Tibial artery (tissue), 4 donors: Measurements from ENCODE around the gene ACVRL1.

Experiments used
- DNase-seq, 2 donors: peaks; one replicate each; pipeline ENCODE4 v3.0.0-alpha.2; 2019
- H3K27ac ChIP-seq, 2 donors: fragments of 200-600 bp; sonication (generic) in 1 of 2; 1 replicate in 1 of 2; 2 replicates in 1 of 2; pipeline ENCODE4 v1.5.1; 2018 to 2019; ENCODE audit warnings: mild to moderate bottlenecking in 1 of 2
- H3K27me3 ChIP-seq, 2 donors: fragments of 200-600 bp; sonication (generic) in 1 of 2; one replicate each; pipeline versions ENCODE4 v1.5.1 to v1.6.0; 2016 to 2019
- H3K36me3 ChIP-seq, 3 donors: fragments of 200-600 bp; sonication (generic) in 2 of 3; one replicate each; pipeline ENCODE4 v1.5.1; 2016 to 2019; ENCODE audit warnings: mild to moderate bottlenecking in 2 of 3
- H3K4me1 ChIP-seq, 4 donors: fragments of 200-600 bp; sonication (generic) in 2 of 4; 1 replicate in 3 of 4; 2 replicates in 1 of 4; pipeline ENCODE4 v1.5.1; 2016 to 2019
- H3K4me3 ChIP-seq, 2 donors: fragments of 200-600 bp; sonication (generic) in 1 of 2; 1 replicate in 1 of 2; 2 replicates in 1 of 2; pipeline ENCODE4 v1.5.1; 2018 to 2019; ENCODE audit warnings: mild to moderate bottlenecking in 2 of 2
- H3K9me3 ChIP-seq, 3 donors: fragments of 200-600 bp; sonication (generic) in 1 of 3; one replicate each; pipeline ENCODE4 v1.5.1; 2016 to 2019
- intact Hi-C: fragments of 100-400 bp; cut with DNase I; formaldehyde crosslinking; loops from one replicate; pipeline ENCODE4 v1.15.0; 2023; ENCODE audit warnings: low total_unique reads
- TF ChIP-seq, protein P1 (sequence below), 2 experiments: fragments of 200-600 bp in 1 of 2; fragments of 450-650 bp in 1 of 2; IDR thresholded peaks; one replicate each; pipeline ENCODE4 v1.5.1; 2017 to 2019; ENCODE audit warnings: antibody characterized with exemption in 2 of 2, mild to moderate bottlenecking in 1 of 2, moderate library complexity in 1 of 2

Gene ACVRL1

DNA sequence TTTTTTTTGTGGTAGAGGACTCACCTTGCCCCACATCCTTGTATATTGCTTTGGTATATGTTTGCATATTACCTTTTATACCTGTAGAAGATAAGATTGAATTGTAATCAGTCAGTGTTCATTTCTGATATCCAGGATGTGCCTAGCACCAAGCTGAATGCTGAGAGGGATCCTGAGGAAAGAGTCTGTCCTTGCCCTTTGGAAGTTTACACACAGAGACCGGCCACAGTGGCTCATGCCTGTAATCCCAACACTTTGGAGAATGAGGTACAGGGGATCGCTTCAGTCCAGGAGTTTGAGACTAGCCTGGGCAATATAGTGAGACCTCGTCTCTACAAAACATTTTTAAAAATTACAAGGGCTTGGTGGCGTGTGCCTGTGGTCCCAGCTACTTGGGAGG is 52.6 kb downstream of the ACVRL1 start:
- TF ChIP-seq, protein P1, sequence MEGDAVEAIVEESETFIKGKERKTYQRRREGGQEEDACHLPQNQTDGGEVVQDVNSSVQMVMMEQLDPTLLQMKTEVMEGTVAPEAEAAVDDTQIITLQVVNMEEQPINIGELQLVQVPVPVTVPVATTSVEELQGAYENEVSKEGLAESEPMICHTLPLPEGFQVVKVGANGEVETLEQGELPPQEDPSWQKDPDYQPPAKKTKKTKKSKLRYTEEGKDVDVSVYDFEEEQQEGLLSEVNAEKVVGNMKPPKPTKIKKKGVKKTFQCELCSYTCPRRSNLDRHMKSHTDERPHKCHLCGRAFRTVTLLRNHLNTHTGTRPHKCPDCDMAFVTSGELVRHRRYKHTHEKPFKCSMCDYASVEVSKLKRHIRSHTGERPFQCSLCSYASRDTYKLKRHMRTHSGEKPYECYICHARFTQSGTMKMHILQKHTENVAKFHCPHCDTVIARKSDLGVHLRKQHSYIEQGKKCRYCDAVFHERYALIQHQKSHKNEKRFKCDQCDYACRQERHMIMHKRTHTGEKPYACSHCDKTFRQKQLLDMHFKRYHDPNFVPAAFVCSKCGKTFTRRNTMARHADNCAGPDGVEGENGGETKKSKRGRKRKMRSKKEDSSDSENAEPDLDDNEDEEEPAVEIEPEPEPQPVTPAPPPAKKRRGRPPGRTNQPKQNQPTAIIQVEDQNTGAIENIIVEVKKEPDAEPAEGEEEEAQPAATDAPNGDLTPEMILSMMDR (IDR thresholded peaks at IDR 0.05) = no peak
- peaks cover 0 to 4% (median 3%) of the 10 kb centered on the region in 3 donors for H3K36me3 ChIP-seq
- no peaks in the 10 kb centered on the region for H3K27me3 ChIP-seq
- H3K4me3 ChIP-seq = no peak overlapping the region
- H3K27ac ChIP-seq = no peak overlapping the region
- no peaks in the 10 kb centered on the region for H3K9me3 ChIP-seq
- DNase-seq = no peak
- peaks cover 0 to 54% (median 31%) of the 10 kb centered on the region in 4 donors for H3K4me1 ChIP-seq
- intact Hi-C loops = no loop called here

DNA sequence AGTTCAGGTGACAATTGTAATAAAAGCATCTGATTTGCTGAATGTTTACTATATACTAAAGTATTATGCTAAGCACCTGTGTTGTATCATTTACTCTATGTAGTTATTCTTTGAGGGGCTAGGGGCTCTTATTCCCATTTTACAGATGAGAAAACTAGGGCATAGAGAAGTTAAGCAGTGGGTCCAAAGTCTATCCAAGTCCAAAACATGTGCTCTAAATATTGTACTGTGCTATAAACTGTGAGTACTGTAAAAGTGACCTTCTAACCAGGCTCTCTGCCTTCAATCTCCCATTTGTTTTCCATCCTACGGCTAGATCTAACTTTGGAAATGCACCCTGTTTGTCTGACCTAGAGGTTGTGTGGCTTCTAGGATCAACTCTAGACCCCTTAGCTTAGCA is 53.2 kb downstream of the ACVRL1 start:
- Histone ChIP-seq H3K36me3 (peaks cover 0 to 4% (median 3%) of the 10 kb centered on the region in 3 donors), H3K4me1 (peaks cover 0 to 48% (median 25%) of the 10 kb centered on the region in 4 donors), H3K9me3 (no peaks in the 10 kb centered on the region), H3K4me3 (no peak overlapping the region), H3K27ac (no peak overlapping the region), H3K27me3 (no peaks in the 10 kb centered on the region)
- TF ChIP-seq, protein P1 (IDR thresholded peaks at IDR 0.05) = no peak
- intact Hi-C loops = no loop called here
- DNase-seq = no peak

DNA sequence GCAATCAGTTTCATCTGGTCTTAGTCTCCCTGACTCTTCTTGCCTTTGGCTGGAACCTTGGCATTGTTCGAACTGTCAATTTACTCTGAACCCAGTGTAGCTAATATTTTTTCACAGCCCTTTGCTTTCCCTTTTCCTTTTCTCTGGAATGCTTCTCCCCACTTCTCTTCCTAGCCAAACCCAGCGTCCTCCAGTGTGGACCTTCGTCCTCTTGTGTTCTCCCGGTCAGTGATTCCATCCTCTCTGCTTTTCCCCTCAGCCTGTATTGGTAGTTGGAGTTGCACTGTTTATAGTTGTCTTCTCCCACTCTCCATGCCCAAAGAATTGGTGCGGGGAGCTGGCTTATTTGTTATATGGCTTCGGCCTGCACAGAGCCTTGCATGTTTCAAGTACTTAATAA is 53.6 kb downstream of the ACVRL1 start:
- intact Hi-C loops = no loop called here

DNA sequence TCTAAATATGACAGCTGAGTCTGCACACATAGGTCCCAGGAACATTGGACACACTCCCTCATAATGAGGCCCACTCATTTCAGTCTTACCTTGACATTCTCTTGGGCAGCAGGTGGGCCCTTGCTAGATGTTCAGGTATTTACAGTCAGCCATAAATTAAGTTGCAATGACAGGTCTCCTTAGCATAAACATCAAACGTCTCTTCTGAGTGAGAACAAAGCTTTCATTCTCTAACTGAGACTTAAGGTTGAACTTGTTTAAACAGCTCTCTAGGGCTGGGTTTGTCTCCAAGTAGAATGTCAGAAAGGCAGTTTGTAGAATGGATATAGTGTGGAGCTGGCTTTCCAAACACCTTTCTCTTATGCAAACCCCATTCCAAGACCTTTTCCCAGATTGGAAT is 54.5 kb downstream of the ACVRL1 start:
- no peak for DNase-seq
- H3K27ac ChIP-seq = no peak overlapping the region
- no peaks in the 10 kb centered on the region for H3K27me3 ChIP-seq
- intact Hi-C loops = no loop called here
- H3K4me1 ChIP-seq = peaks cover 0 to 39% (median 19%) of the 10 kb centered on the region in 4 donors
- peaks cover 0 to 4% (median 3%) of the 10 kb centered on the region in 3 donors for H3K36me3 ChIP-seq
- no peaks in the 10 kb centered on the region for H3K9me3 ChIP-seq
- TF ChIP-seq, protein P1 (IDR thresholded peaks at IDR 0.05) = no peak
- no peak overlapping the region for H3K4me3 ChIP-seq

More for the DNA sequence above, 53.6 kb downstream of the ACVRL1 start:
- peaks cover 0 to 44% (median 21%) of the 10 kb centered on the region in 4 donors for H3K4me1 ChIP-seq
- DNase-seq = no peak
- TF ChIP-seq, protein P1 (IDR thresholded peaks at IDR 0.05) = no peak
- H3K36me3 ChIP-seq = peaks cover 0 to 4% (median 3%) of the 10 kb centered on the region in 3 donors
- H3K4me3 ChIP-seq = no peak overlapping the region
- H3K9me3 ChIP-seq = no peaks in the 10 kb centered on the region
- no peaks in the 10 kb centered on the region for H3K27me3 ChIP-seq
- H3K27ac ChIP-seq = no peak overlapping the region

DNA sequence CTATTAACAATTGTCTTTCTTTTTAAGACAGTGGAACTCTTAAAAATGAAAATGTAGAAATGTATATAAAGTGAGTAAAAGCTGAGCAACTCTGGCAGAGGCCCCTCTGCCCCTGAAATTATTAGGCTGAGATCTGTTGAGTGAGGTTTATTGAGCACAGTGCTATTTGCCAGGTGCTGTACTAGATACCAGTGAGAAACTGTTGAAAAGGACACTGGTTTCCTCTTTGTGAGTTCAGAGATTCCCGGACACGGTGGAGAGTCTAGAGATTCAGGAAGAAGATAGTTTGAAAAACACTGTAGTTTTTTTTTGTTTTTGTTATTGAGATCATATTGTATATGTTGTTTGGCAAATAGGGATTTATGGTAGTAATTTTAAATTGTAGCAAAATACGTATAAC is 55.4 kb downstream of the ACVRL1 start:
- Histone ChIP-seq H3K9me3 (no peaks in the 10 kb centered on the region), H3K36me3 (peaks cover 0 to 4% (median 3%) of the 10 kb centered on the region in 3 donors), H3K4me1 (peaks cover 0 to 30% (median 19%) of the 10 kb centered on the region in 4 donors), H3K27me3 (no peaks in the 10 kb centered on the region), H3K27ac (no peak overlapping the region), H3K4me3 (no peak overlapping the region)
- intact Hi-C loops = no loop called here
- TF ChIP-seq, protein P1 (IDR thresholded peaks at IDR 0.05) = no peak
- DNase-seq = no peak

DNA sequence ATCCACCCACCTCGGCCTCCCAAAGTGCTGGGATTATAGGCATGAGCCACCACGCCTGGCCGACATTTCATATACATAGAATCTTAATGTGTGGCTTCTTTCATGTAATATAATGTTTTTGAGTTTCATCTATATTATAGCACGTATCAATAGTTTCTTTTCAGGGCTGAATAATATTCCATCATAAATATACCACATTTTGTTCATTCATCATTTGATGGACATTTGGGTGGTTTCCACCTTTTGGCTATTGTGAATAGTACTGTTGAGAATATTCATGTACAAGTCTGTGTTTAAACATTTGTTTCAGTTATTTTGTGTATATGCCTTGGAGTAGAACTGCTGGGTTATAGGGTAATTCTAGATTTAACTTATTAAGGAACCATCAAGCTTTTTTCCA is 56.2 kb downstream of the ACVRL1 start:
- no peak for DNase-seq
- H3K4me3 ChIP-seq = no peak overlapping the region
- H3K9me3 ChIP-seq = no peaks in the 10 kb centered on the region
- no peaks in the 10 kb centered on the region for H3K27me3 ChIP-seq
- H3K36me3 ChIP-seq = peaks cover 0 to 4% (median 3%) of the 10 kb centered on the region in 3 donors
- TF ChIP-seq, protein P1 (IDR thresholded peaks at IDR 0.05) = no peak
- intact Hi-C loops = no loop called here
- H3K27ac ChIP-seq = no peak overlapping the region
- peaks cover 0 to 23% (median 16%) of the 10 kb centered on the region in 4 donors for H3K4me1 ChIP-seq
